HCT116 (cell line): Measurements from ENCODE around the gene MZT2B. TPM values are rescaled to one million over a fixed set of nuclear protein-coding genes. Genes with fewer than 3 reads are reported as not detected.

Experiments used
- ATAC-seq: fragments of 200-7000 bp; cut with Tn5 transposase; 2 replicates; pipeline ENCODE4 v1.9.1; 2020; ENCODE audit warnings: mild to moderate bottlenecking, moderate library complexity
- BruUV-seq: library from RNA; stranded (reverse); fragments of 400-500 nt; replicated peaks from 2 replicates; lab custom pipeline; 2021; lab: Mats Ljungman, UMichigan
- CTCF ChIA-PET: fragments of 300-600 bp; sonication (Branson Sonifier 250); formaldehyde crosslinking; loops from one replicate; lab custom pipeline; 2021; ENCODE audit warnings: antibody characterized with exemption; lab: Charles Lee
- POLR2A ChIA-PET: fragments of 300-600, 350-600 bp; sonication (Branson Sonifier 250); formaldehyde crosslinking; loops from one replicate; lab custom pipeline; 2021; ENCODE audit warnings: antibody characterized with exemption; lab: Charles Lee
- RAD21 ChIA-PET, 2 experiments: fragments of 300-600 bp; sonication (Branson Sonifier 250); formaldehyde crosslinking; loops; one replicate each; lab custom pipeline; 2023; ENCODE audit warnings: low total read pairs in 2 of 2; ENCODE audit not compliant: uncharacterized antibody in 2 of 2, unreplicated experiment in 2 of 2, low non-redundant PET in 1 of 2; lab: Charles Lee
- DNase-seq: peaks from one replicate; pipeline ENCODE4 v3.0.0-alpha.2; 2010; ENCODE audit warnings: low read depth, low spot score
- H2AFZ ChIP-seq: fragments of 200-600 bp; shearing (Covaris generic), sonication (generic); 2 replicates; pipeline ENCODE4 v1.6.1; 2017; ENCODE audit warnings: low read depth, mixed run types, mixed read lengths, antibody characterized with exemption, low read length; ENCODE audit not compliant: poor library complexity, severe bottlenecking
- H3K27ac ChIP-seq: 2 replicates; pipeline ENCODE4 v1.5.1; 2012; ENCODE audit warnings: low read depth, low read length
- H3K27me3 ChIP-seq: fragments of 200-600 bp; sonication (generic); 2 replicates; pipeline ENCODE4 v1.6.1; 2016; ENCODE audit warnings: mixed run types, low read length, mixed read lengths; ENCODE audit not compliant: insufficient read depth
- H3K36me3 ChIP-seq, 2 experiments: fragments of 200-500 bp in 1 of 2; fragments of 200-600 bp in 1 of 2; sonication (Bioruptor generic) in 1 of 2; sonication (generic) in 1 of 2; 2 replicates each; pipeline versions ENCODE4 v1.5.1 to v1.6.1; 2014 to 2016; ENCODE audit warnings: low read length in 2 of 2, inconsistent platforms in 1 of 2, mixed read lengths in 1 of 2, mixed run types in 1 of 2; ENCODE audit not compliant: insufficient read depth in 2 of 2, control insufficient read depth in 1 of 2
- H3K4me1 ChIP-seq, 2 experiments: fragments of 200-600 bp in 1 of 2; sonication (generic) in 1 of 2; 2 replicates each; pipeline versions ENCODE4 v1.5.1 to v1.6.1; 2012 to 2017; ENCODE audit warnings: low read length in 2 of 2, inconsistent platforms in 1 of 2, mild to moderate bottlenecking in 1 of 2, mixed read lengths in 1 of 2, mixed run types in 1 of 2, moderate library complexity in 1 of 2; ENCODE audit not compliant: insufficient read depth in 2 of 2, control insufficient read depth in 1 of 2
- H3K4me2 ChIP-seq: fragments of 200-600 bp; sonication (generic); 2 replicates; pipeline ENCODE4 v1.6.1; 2017; ENCODE audit warnings: mixed run types, low read length, mixed read lengths
- H3K4me3 ChIP-seq, 2 experiments: fragments of 200-600 bp in 1 of 2; sonication (generic) in 1 of 2; replicated peaks in 1 of 2; 2 replicates each; pipeline ENCODE4 v1.5.1; 2011 to 2016; ENCODE audit warnings: low read length in 2 of 2, control low read depth in 1 of 2, low read depth in 1 of 2, mild to moderate bottlenecking in 1 of 2, mixed read lengths in 1 of 2, mixed run types in 1 of 2
- H3K79me2 ChIP-seq: fragments of 200-600 bp; sonication (generic); 2 replicates; pipeline ENCODE4 v1.6.1; 2017; ENCODE audit warnings: mild to moderate bottlenecking, mixed run types, low read length, moderate library complexity, mixed read lengths; ENCODE audit not compliant: insufficient read depth
- H3K9ac ChIP-seq: fragments of 200-600 bp; sonication (generic); 2 replicates; pipeline ENCODE4 v1.6.1; 2016; ENCODE audit warnings: low read length, mixed read lengths
- H3K9me2 ChIP-seq: fragments of 200-600 bp; sonication (generic), shearing (Covaris generic); 2 replicates; pipeline ENCODE4 v1.6.1; 2017; ENCODE audit warnings: mixed run types, mild to moderate bottlenecking, moderate library complexity; ENCODE audit not compliant: insufficient read depth
- H3K9me3 ChIP-seq, 2 experiments: fragments of 200-500 bp in 1 of 2; fragments of 200-600 bp in 1 of 2; sonication (Bioruptor generic) in 1 of 2; sonication (generic) in 1 of 2; 2 replicates each; pipeline ENCODE4 v1.6.1; 2014 to 2017; ENCODE audit warnings: low read length in 2 of 2, mixed read lengths in 2 of 2, inconsistent platforms in 1 of 2, low read depth in 1 of 2, mild to moderate bottlenecking in 1 of 2, mixed run types in 1 of 2, moderate library complexity in 1 of 2; ENCODE audit not compliant: control insufficient read depth in 1 of 2, insufficient read depth in 1 of 2
- H4K20me1 ChIP-seq: fragments of 200-600 bp; sonication (generic), shearing (Covaris generic); 2 replicates; pipeline ENCODE4 v1.6.1; 2017; ENCODE audit warnings: mixed run types, mild to moderate bottlenecking, moderate library complexity; ENCODE audit not compliant: insufficient read depth
- ATF3 ChIP-seq: IDR thresholded peaks from 2 replicates; pipeline ENCODE4 v1.6.1; 2012
- CBX3 ChIP-seq: IDR thresholded peaks from 2 replicates; pipeline ENCODE4 v1.6.1; 2012; ENCODE audit warnings: low read depth
- CEBPB ChIP-seq: IDR thresholded peaks from 2 replicates; pipeline ENCODE4 v1.6.1; 2012; ENCODE audit warnings: low read depth
- CTCF ChIP-seq, 3 experiments: fragments of 200-600 bp in 1 of 3; sonication (generic) in 1 of 3; IDR thresholded peaks in 2 of 3; conservative IDR thresholded peaks in 1 of 3; 2 replicates each; pipeline ENCODE4 v1.5.1; 2012 to 2017; ENCODE audit warnings: low read depth in 2 of 3, low read length in 2 of 3, antibody characterized with exemption in 1 of 3, borderline replicate concordance in 1 of 3, control low read depth in 1 of 3, mild to moderate bottlenecking in 1 of 3, mixed read lengths in 1 of 3, mixed run types in 1 of 3, moderate library complexity in 1 of 3; ENCODE audit not compliant: insufficient read depth in 1 of 3
- EGR1 ChIP-seq: IDR thresholded peaks from 2 replicates; pipeline ENCODE4 v1.6.1; 2012; ENCODE audit warnings: low read depth
- ELF1 ChIP-seq: IDR thresholded peaks from 2 replicates; pipeline ENCODE4 v1.6.1; 2012; ENCODE audit warnings: low read depth, borderline replicate concordance
- EZH2 ChIP-seq: fragments of 200-600 bp; sonication (generic); IDR thresholded peaks from 2 replicates; pipeline ENCODE4 v1.6.1; 2017; ENCODE audit warnings: antibody characterized with exemption, mixed run types
- EZH2phosphoT487 ChIP-seq: fragments of 200-600 bp; IDR thresholded peaks from 2 replicates; pipeline ENCODE4 v1.6.1; 2018; ENCODE audit warnings: antibody characterized with exemption, borderline replicate concordance
- JUND ChIP-seq: IDR thresholded peaks from 2 replicates; pipeline ENCODE4 v1.6.1; 2012
- MAX ChIP-seq: IDR thresholded peaks from 2 replicates; pipeline ENCODE4 v1.6.1; 2012
- POLR2AphosphoS5 ChIP-seq: IDR thresholded peaks from 2 replicates; pipeline ENCODE4 v1.6.1; 2011; ENCODE audit warnings: mild to moderate bottlenecking, low read depth, low read length, moderate library complexity
- SRF ChIP-seq: IDR thresholded peaks from 2 replicates; pipeline ENCODE4 v1.6.1; 2012; ENCODE audit warnings: low read depth
- YY1 ChIP-seq: IDR thresholded peaks from 2 replicates; pipeline ENCODE4 v1.6.1; 2011; ENCODE audit warnings: low read length, low read depth, moderate library complexity, mild to moderate bottlenecking; ENCODE audit not compliant: insufficient replicate concordance; ENCODE audit errors: extremely low read depth
- ZNF274 ChIP-seq: fragments of 200-500 bp; sonication (Bioruptor generic); IDR thresholded peaks from 2 replicates; pipeline ENCODE4 v1.6.1; 2014; ENCODE audit warnings: mild to moderate bottlenecking, low read depth, low read length, inconsistent platforms
- intact Hi-C: fragments of 100-400 bp; cut with micrococcal nuclease; formaldehyde crosslinking; loops from 2 replicates; pipeline ENCODE4 v1.10.0; 2022
- total RNA-seq: library from RNA; stranded (reverse); gene quantifications from one replicate; pipeline ENCODE4 v1.2.1, GENCODE V29; 2021; ENCODE audit not compliant: unreplicated experiment

Gene MZT2B
- total RNA-seq, 1 experiment from 2014 or later, result 334 TPM

- Histone ChIP-seq H3K36me3 (peaks cover 10 to 16% of the 10 kb centered on the region in 2 experiments; a peak in 2 of 4 replicates), H3K9me3 (no peaks in the 10 kb centered on the region), H3K27me3 (no peaks in the 10 kb centered on the region), H3K9me2 (no peaks in the 10 kb centered on the region), H3K4me3 (no peak overlapping the region), H4K20me1 (no peaks in the 10 kb centered on the region), H3K4me1 (no peaks in the 10 kb centered on the region), H3K4me2 (no peak overlapping the region), H3K9ac (no peak overlapping the region), H3K79me2 (no peaks in the 10 kb centered on the region), H3K27ac (no peak overlapping the region), H2AFZ (no peak overlapping the region)
- RAD21 ChIA-PET, result no interaction called here
- no peak for DNase-seq
- intact Hi-C loops, result no loop called here
- no TSS peak for BruUV-seq
- CTCF ChIA-PET, result no interaction called here
- ATAC-seq, result no peak
- TF ChIP-seq EZH2phosphoT487 (no peak), CTCF (IDR thresholded peaks at IDR 0.05 in 2 of 3, conservative IDR thresholded peaks at IDR 0.05 in 1 of 3; ENCODE audit: borderline replicate concordance in 1 of 3, insufficient read depth in 1 of 3, low read depth in 2 of 3, low read length in 2 of 3) (no peak), YY1 (no peak), CEBPB (no peak)
- POLR2A ChIA-PET, result no interaction called here
Observed at GRCh38 chr2:130162968-130163367, 19.1 kb upstream of the MZT2B start.

- H3K79me2 ChIP-seq, result peaks cover 1% of the 10 kb centered on the region; the same call in 1 of the 2 replicates
- RAD21 ChIA-PET, result no interaction called here
- H3K4me3 ChIP-seq, result no peak overlapping the region
- BruUV-seq, result no TSS peak
- no peaks in the 10 kb centered on the region for H3K9me2 ChIP-seq
- no peak overlapping the region for H3K9ac ChIP-seq
- no peak overlapping the region for H3K4me2 ChIP-seq
- no peaks in the 10 kb centered on the region for H3K27me3 ChIP-seq
- ATAC-seq, result no peak
- CTCF ChIA-PET, result no interaction called here
- H3K27ac ChIP-seq, result no peak overlapping the region
- peaks cover 16 to 23% of the 10 kb centered on the region in 2 experiments; a peak in 2 of 4 replicates for H3K36me3 ChIP-seq
- H3K9me3 ChIP-seq, result no peaks in the 10 kb centered on the region
- POLR2A ChIA-PET, result no interaction called here
- TF ChIP-seq CBX3 (no peak), ZNF274 (no peak), CTCF (IDR thresholded peaks at IDR 0.05 in 2 of 3, conservative IDR thresholded peaks at IDR 0.05 in 1 of 3; ENCODE audit: borderline replicate concordance in 1 of 3, insufficient read depth in 1 of 3, low read depth in 2 of 3, low read length in 2 of 3) (no peak), EZH2phosphoT487 (no peak), POLR2AphosphoS5 (no peak), SRF (no peak), EZH2 (no peak), EGR1 (no peak), MAX (no peak), JUND (no peak), YY1 (no peak), ELF1 (no peak), ATF3 (no peak)
- TF ChIP-seq, all 23 proteins: peak for 0
- no peak for DNase-seq
- intact Hi-C loops, result no loop called here
- Histone ChIP-seq H3K4me1 (no peaks in the 10 kb centered on the region), H2AFZ (no peak overlapping the region), H4K20me1 (no peaks in the 10 kb centered on the region)
Observed at GRCh38 chr2:130165293-130166016, 16.6 kb upstream of the MZT2B start.
